ENCODE data around the gene TTC29.
"Not testable (repeated sequence)": the region's sequence is repeated elsewhere in the genome, so short reads cannot be mapped to it uniquely, and the experiment has no call there.

TTC29 gene

GRCh38 chr4:146699910-146700309 lies 245.8 kb downstream of the TTC29 start:
- DNase-seq (ENCODE audit: low read depth) = no peak

GRCh38 chr4:146674829-146675570 lies 270.7 kb downstream of the TTC29 start:
- DNase-seq (ENCODE audit: low read depth) = no peak

- DNase-seq (ENCODE audit: low read depth) = not testable (repeated sequence)
Measured at GRCh38 chr4:146663968-146664311, 281.7 kb downstream of the TTC29 start.

- DNase-seq (ENCODE audit: low read depth) = no peak
Measured at GRCh38 chr4:146661367-146661766, 284.3 kb downstream of the TTC29 start.

Measured in activated gamma-delta T cell treated with anti-CD3 and anti-CD28 coated beads, Interleukin-2, amount 50 U/mL, for 16 hours (primary cell).